Gastroesophageal sphincter (tissue), 4 donors: ENCODE data around the gene RAB19. TPM values are rescaled to one million over a fixed set of nuclear protein-coding genes. Genes with fewer than 3 reads are reported as not detected.

Experiments
- ATAC-seq: fragments of 150-250 bp; one replicate; pipeline ENCODE4 v1.9.1; 2016; ENCODE audit warnings: mild to moderate bottlenecking, moderate library complexity
- H3K27ac ChIP-seq, 4 donors: fragments of 200-600 bp; sonication (generic) in 3 of 4; 1 replicate in 3 of 4; 2 replicates in 1 of 4; pipeline ENCODE4 v1.5.1; 2016 to 2019
- H3K27me3 ChIP-seq: fragments of 200-600 bp; sonication (generic); one replicate; pipeline ENCODE4 v1.5.1; 2019
- H3K36me3 ChIP-seq, 2 donors: fragments of 200-600 bp; sonication (generic); one replicate each; pipeline ENCODE4 v1.5.1; 2019; ENCODE audit warnings: control low read depth in 1 of 2
- H3K4me1 ChIP-seq, 3 donors: fragments of 200-600 bp; sonication (generic); 1 replicate in 2 of 3; 2 replicates in 1 of 3; pipeline ENCODE4 v1.5.1; 2016 to 2019; ENCODE audit warnings: control low read depth in 2 of 3
- H3K4me3 ChIP-seq, 2 donors: fragments of 200-600 bp; sonication (generic); one replicate each; pipeline ENCODE4 v1.5.1; 2019; ENCODE audit warnings: mild to moderate bottlenecking in 1 of 2, moderate library complexity in 1 of 2
- H3K9me3 ChIP-seq, 3 donors: fragments of 200-600 bp; sonication (generic); one replicate each; pipeline ENCODE4 v1.5.1; 2017 to 2019; ENCODE audit warnings: control low read depth in 2 of 3
- EP300 ChIP-seq: sonication (generic); formaldehyde crosslinking; IDR thresholded peaks from one replicate; pipeline ENCODE4 v1.6.1; 2017; ENCODE audit warnings: antibody characterized with exemption, mild to moderate bottlenecking
- POLR2A ChIP-seq, 2 donors: fragments of 450-650 bp; IDR thresholded peaks; one replicate each; pipeline ENCODE4 v1.6.1; 2017; ENCODE audit warnings: antibody characterized with exemption in 2 of 2, mild to moderate bottlenecking in 2 of 2, moderate library complexity in 1 of 2
- POLR2AphosphoS5 ChIP-seq: sonication (generic); formaldehyde crosslinking; IDR thresholded peaks from one replicate; pipeline ENCODE4 v1.6.1; 2017; ENCODE audit warnings: antibody characterized with exemption
- WGBS, 2 donors: methylation state at CpG; one replicate each; pipeline ENCODE4 v1.1.5; 2018; ENCODE audit warnings: low coverage in 1 of 2; 5-methylcytosine and 5-hydroxymethylcytosine counted together
- small RNA-seq, 4 donors: library from RNA; depleted of rRNA; stranded (forward); fragments of <200 nt; gene quantifications; one replicate each; pipeline ENCODE3, GENCODE V24; 2016
- total RNA-seq, 4 donors: library from RNA; depleted of rRNA; stranded (reverse); fragments of >200 nt; gene quantifications; one replicate each; pipeline ENCODE4 v1.1.0, GENCODE V29; 2016
- TF ChIP-seq, protein P1 (sequence below), 4 experiments: fragments of 200-600 bp in 2 of 4; fragments of 450-650 bp in 2 of 4; sonication (generic) in 1 of 4; IDR thresholded peaks; one replicate each; pipeline ENCODE4 v1.5.1; 2017 to 2019; ENCODE audit warnings: antibody characterized with exemption in 4 of 4, mild to moderate bottlenecking in 2 of 4, moderate library complexity in 2 of 4

Gene RAB19
- total RNA-seq, 4 donors from 2014 or later, result not detected

DNA sequence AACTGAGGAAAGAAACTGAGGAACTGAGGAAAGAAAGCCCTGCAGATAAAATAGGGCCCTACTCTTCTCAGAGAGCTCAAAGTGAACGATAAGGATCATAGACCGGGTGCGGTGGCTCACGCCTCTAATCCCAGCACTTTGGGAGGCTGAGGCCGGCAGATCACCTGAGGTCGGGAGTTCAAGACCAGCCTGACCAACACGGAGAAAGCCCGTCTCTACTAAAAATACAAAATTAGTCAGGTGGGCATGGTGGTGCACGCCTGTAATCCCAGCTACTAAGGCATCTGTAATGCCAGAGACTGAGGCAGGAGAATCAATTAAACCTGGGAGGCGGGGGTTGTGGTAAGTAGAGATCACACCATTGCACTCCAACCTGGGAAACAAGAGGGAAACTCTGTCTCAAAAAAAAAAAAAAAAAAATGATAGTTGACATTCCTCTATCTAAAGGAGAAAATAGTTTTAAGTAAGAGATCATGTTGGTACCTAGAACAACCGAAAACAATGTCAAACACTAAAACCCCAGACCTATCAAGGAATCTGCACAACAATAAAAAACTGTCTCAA lies 72.9 kb downstream of the RAB19 start:
- no peak for TF ChIP-seq POLR2AphosphoS5
- TF ChIP-seq, protein P1, sequence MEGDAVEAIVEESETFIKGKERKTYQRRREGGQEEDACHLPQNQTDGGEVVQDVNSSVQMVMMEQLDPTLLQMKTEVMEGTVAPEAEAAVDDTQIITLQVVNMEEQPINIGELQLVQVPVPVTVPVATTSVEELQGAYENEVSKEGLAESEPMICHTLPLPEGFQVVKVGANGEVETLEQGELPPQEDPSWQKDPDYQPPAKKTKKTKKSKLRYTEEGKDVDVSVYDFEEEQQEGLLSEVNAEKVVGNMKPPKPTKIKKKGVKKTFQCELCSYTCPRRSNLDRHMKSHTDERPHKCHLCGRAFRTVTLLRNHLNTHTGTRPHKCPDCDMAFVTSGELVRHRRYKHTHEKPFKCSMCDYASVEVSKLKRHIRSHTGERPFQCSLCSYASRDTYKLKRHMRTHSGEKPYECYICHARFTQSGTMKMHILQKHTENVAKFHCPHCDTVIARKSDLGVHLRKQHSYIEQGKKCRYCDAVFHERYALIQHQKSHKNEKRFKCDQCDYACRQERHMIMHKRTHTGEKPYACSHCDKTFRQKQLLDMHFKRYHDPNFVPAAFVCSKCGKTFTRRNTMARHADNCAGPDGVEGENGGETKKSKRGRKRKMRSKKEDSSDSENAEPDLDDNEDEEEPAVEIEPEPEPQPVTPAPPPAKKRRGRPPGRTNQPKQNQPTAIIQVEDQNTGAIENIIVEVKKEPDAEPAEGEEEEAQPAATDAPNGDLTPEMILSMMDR (IDR thresholded peaks at IDR 0.05), result no peak
- no peak for TF ChIP-seq EP300
- TF ChIP-seq POLR2A (IDR thresholded peaks at IDR 0.05), result no peak
- WGBS, 2 donors, result 63 to 83% methylated on average over 2 to 3 of the region's 11 CpGs
- Histone ChIP-seq H3K4me1 (peaks cover 0 to 60% (median 15%) of the 10 kb centered on the region in 3 donors), H3K27ac (peak overlapping the region in 1 of 4 donors; percentile 94), H3K9me3 (no peaks in the 10 kb centered on the region), H3K36me3 (peaks cover 0 to 3% of the 10 kb centered on the region in 2 donors), H3K27me3 (no peaks in the 10 kb centered on the region), H3K4me3 (no peak overlapping the region)
- no peak for ATAC-seq

Small RNAs within 50 kb of the gene (small RNA-seq; reads per million reads assigned to genes)
- gene RNA5SP247, result 0 reads per million in 4 donors
- 65.0 to 167 (median 82.2) reads per million in 4 donors for gene RNA5SP248

Other genes starting within 250 kb of the RAB19 start
- 10 to 100 TPM; 15.0 to 26.3 (median 21.4) TPM for gene KDM7A, start 227.1 kb upstream of the RAB19 start, total RNA-seq
- 10 to 100 TPM; 35.2 to 87.2 (median 52.7) TPM for gene SLC37A3, start 5.5 kb upstream of the RAB19 start, total RNA-seq
- gene MKRN1, start 75.4 kb downstream of the RAB19 start, total RNA-seq, result 100 to 1,000 TPM in 1 of 4 donors, 10 to 100 TPM in 3; 66.6 to 122 (median 87.5) TPM
- 10 to 100 TPM; 25.2 to 83.5 (median 46.5) TPM for gene DENND2A, start 236.8 kb downstream of the RAB19 start, total RNA-seq